K562 (cell line): ENCODE measurements around the gene CBFA2T3.

ENCODE experiments used
- EP300 ChIP-seq: IDR thresholded peaks from 2 replicates; pipeline ENCODE4 v1.6.1; 2012; ENCODE audit warnings: low read length, improper control_type of control experiment
- EZH2 ChIP-seq: IDR thresholded peaks from 2 replicates; pipeline ENCODE4 v1.6.1; 2012; ENCODE audit warnings: low read depth, mild to moderate bottlenecking, inconsistent platforms, low read length, borderline replicate concordance
- MAFK ChIP-seq: IDR thresholded peaks from 2 replicates; pipeline ENCODE4 v1.6.1; 2011; ENCODE audit warnings: low read length, improper control_type of control experiment
- RERE ChIP-seq: sonication (generic); formaldehyde crosslinking; IDR thresholded peaks from 2 replicates; pipeline ENCODE4 v1.8.0; 2023; ENCODE audit warnings: missing genetic modification reagents, mild to moderate bottlenecking, borderline replicate concordance
- THRA ChIP-seq: fragments of 450-650 bp; IDR thresholded peaks from 2 replicates; pipeline ENCODE4 v1.6.1; 2017; ENCODE audit warnings: mild to moderate bottlenecking, moderate library complexity
- ZC3H8 ChIP-seq: fragments of 450-650 bp; IDR thresholded peaks from 2 replicates; pipeline ENCODE4 v1.6.1; 2017
- ZNF174 ChIP-seq: fragments of 250-450 bp; sonication (Bioruptor Pico); IDR thresholded peaks from 2 replicates; pipeline ENCODE4 v1.4.0; 2020; ENCODE audit warnings: mild to moderate bottlenecking
- TF ChIP-seq, protein P1 (sequence below), 3 experiments: IDR thresholded peaks in 2 of 3; conservative IDR thresholded peaks in 1 of 3; 2 replicates each; pipeline ENCODE4 v1.5.1; 2011 to 2012; ENCODE audit warnings: low read length in 3 of 3, mild to moderate bottlenecking in 3 of 3, control low read depth in 2 of 3, improper control_type of control experiment in 1 of 3, inconsistent platforms in 1 of 3, low read depth in 1 of 3, mixed read lengths in 1 of 3, moderate library complexity in 1 of 3; ENCODE audit not compliant: insufficient read depth in 2 of 3

- TF ChIP-seq, protein P1, sequence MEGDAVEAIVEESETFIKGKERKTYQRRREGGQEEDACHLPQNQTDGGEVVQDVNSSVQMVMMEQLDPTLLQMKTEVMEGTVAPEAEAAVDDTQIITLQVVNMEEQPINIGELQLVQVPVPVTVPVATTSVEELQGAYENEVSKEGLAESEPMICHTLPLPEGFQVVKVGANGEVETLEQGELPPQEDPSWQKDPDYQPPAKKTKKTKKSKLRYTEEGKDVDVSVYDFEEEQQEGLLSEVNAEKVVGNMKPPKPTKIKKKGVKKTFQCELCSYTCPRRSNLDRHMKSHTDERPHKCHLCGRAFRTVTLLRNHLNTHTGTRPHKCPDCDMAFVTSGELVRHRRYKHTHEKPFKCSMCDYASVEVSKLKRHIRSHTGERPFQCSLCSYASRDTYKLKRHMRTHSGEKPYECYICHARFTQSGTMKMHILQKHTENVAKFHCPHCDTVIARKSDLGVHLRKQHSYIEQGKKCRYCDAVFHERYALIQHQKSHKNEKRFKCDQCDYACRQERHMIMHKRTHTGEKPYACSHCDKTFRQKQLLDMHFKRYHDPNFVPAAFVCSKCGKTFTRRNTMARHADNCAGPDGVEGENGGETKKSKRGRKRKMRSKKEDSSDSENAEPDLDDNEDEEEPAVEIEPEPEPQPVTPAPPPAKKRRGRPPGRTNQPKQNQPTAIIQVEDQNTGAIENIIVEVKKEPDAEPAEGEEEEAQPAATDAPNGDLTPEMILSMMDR (IDR thresholded peaks at IDR 0.05 in 2 of 3, conservative IDR thresholded peaks at IDR 0.05 in 1 of 3; ENCODE audit: insufficient read depth in 2 of 3, low read depth in 1 of 3, low read length in 3 of 3): no peak
- TF ChIP-seq EZH2: no peak
- TF ChIP-seq ZC3H8: no peak
- TF ChIP-seq MAFK: no peak
- TF ChIP-seq RERE (CRISPR knock-in tag): no peak
- TF ChIP-seq EP300: no peak
- no peak for TF ChIP-seq ZNF174 (CRISPR knock-in tag)
- no peak for TF ChIP-seq THRA
Observed at GRCh38 chr16:88959022-88959421, 18.0 kb downstream of the CBFA2T3 start.
